HFFc6 (cell line): Measurements from ENCODE around the gene BDNF. TPM values are rescaled to one million over a fixed set of nuclear protein-coding genes. Genes with fewer than 3 reads are reported as not detected.

Source experiments
- DNase-seq: peaks from one replicate; pipeline ENCODE4 v3.0.0-alpha.2; 2018
- H3K27ac Mint-ChIP-seq: 2 replicates; pipeline ENCODE4 v1.8.0; 2020; ENCODE audit warnings: mild to moderate bottlenecking, mixed read lengths
- H3K27me3 Mint-ChIP-seq: 2 replicates; pipeline ENCODE4 v1.8.0; 2021; ENCODE audit warnings: mild to moderate bottlenecking, moderate library complexity, mixed read lengths; ENCODE audit not compliant: insufficient read depth
- H3K36me3 Mint-ChIP-seq: 2 replicates; pipeline ENCODE4 v1.8.0; 2021; ENCODE audit warnings: low read depth, mixed read lengths
- H3K4me1 Mint-ChIP-seq: 2 replicates; pipeline ENCODE4 v1.8.0; 2020; ENCODE audit warnings: low read depth, mixed read lengths
- H3K4me3 Mint-ChIP-seq: 2 replicates; pipeline ENCODE4 v1.8.0; 2020; ENCODE audit warnings: mild to moderate bottlenecking, moderate library complexity, mixed read lengths
- H3K9me3 Mint-ChIP-seq: 2 replicates; pipeline ENCODE4 v1.8.0; 2020; ENCODE audit warnings: mild to moderate bottlenecking, mixed read lengths
- CTCF ChIP-seq: fragments of 200-600 bp; sonication (generic); IDR thresholded peaks from 2 replicates; pipeline ENCODE4 v1.5.0; 2021; ENCODE audit warnings: antibody characterized with exemption, mild to moderate bottlenecking
- total RNA-seq, 6 experiments: library from RNA; stranded (reverse); fragmentation: NEBNext Ultra II Directional; extraction: Animal tissue kit (Norgen Biotek cat#: 25700); gene quantifications; 2 replicates in 1 of 6; 3 replicates in 5 of 6; pipeline ENCODE4 v1.2.3, GENCODE V29; 2021

BDNF gene
- total RNA-seq, 6 experiments from 2014 or later = 62.1 to 92.2 (median 90.0) TPM

GRCh38 chr11:27627979-27628378, 72.3 kb downstream of the BDNF start:
- no peak for TF ChIP-seq CTCF
- DNase-seq = no peak
- H3K4me3 Mint-ChIP-seq = no peak overlapping the region
- peaks cover 4% of the 10 kb centered on the region; the same call in 1 of the 2 replicates for H3K36me3 Mint-ChIP-seq
- no peaks in the 10 kb centered on the region for H3K9me3 Mint-ChIP-seq
- peaks cover 17% of the 10 kb centered on the region for H3K27me3 Mint-ChIP-seq
- H3K4me1 Mint-ChIP-seq = no peaks in the 10 kb centered on the region
- no peak overlapping the region for H3K27ac Mint-ChIP-seq

GRCh38 chr11:27626938-27627586, 73.2 kb downstream of the BDNF start:
- no peak overlapping the region for H3K27ac Mint-ChIP-seq
- H3K4me1 Mint-ChIP-seq = no peaks in the 10 kb centered on the region
- H3K9me3 Mint-ChIP-seq = no peaks in the 10 kb centered on the region
- H3K27me3 Mint-ChIP-seq = peaks cover 16% of the 10 kb centered on the region
- DNase-seq = no peak
- H3K36me3 Mint-ChIP-seq = peaks cover 4% of the 10 kb centered on the region; the same call in 1 of the 2 replicates
- H3K4me3 Mint-ChIP-seq = no peak overlapping the region
- TF ChIP-seq CTCF = no peak

GRCh38 chr11:27626269-27626937, 73.9 kb downstream of the BDNF start:
- Mint-ChIP-seq H3K4me1 (peaks cover 3% of the 10 kb centered on the region), H3K4me3 (no peak overlapping the region), H3K36me3 (peaks cover 4% of the 10 kb centered on the region; the same call in 1 of the 2 replicates), H3K9me3 (no peaks in the 10 kb centered on the region), H3K27me3 (peaks cover 14% of the 10 kb centered on the region), H3K27ac (no peak overlapping the region)
- no peak for TF ChIP-seq CTCF
- DNase-seq = no peak

- TF ChIP-seq CTCF = no peak
- peaks cover 4% of the 10 kb centered on the region; the same call in 1 of the 2 replicates for H3K36me3 Mint-ChIP-seq
- H3K4me3 Mint-ChIP-seq = no peak overlapping the region
- H3K9me3 Mint-ChIP-seq = no peaks in the 10 kb centered on the region
- peaks cover 6% of the 10 kb centered on the region for H3K4me1 Mint-ChIP-seq
- H3K27ac Mint-ChIP-seq = no peak overlapping the region
- peaks cover 14% of the 10 kb centered on the region for H3K27me3 Mint-ChIP-seq
- DNase-seq = no peak
These were observed 74.8 kb downstream of the BDNF start for GRCh38 chr11:27625347-27625912.

GRCh38 chr11:27623945-27624523, 76.2 kb downstream of the BDNF start:
- Mint-ChIP-seq H3K27ac (no peak overlapping the region), H3K4me3 (no peak overlapping the region), H3K4me1 (peaks cover 18% of the 10 kb centered on the region), H3K9me3 (no peaks in the 10 kb centered on the region), H3K27me3 (peaks cover 17% of the 10 kb centered on the region), H3K36me3 (peaks cover 4% of the 10 kb centered on the region; the same call in 1 of the 2 replicates)
- DNase-seq = no peak
- no peak for TF ChIP-seq CTCF
